Smooth muscle cell (in vitro differentiated cells): ENCODE data around the gene SYNPR. TPM values are rescaled to one million over a fixed set of nuclear protein-coding genes. Genes with fewer than 3 reads are reported as not detected.

Source experiments
- DNase-seq: peaks from one replicate; lab custom pipeline; 2025; ENCODE audit not compliant: unreplicated experiment; lab: John Stamatoyannopoulos, UW
- H2AFZ ChIP-seq: fragments of 200-600 bp; sonication (generic); 2 replicates; pipeline ENCODE4 v1.6.0; 2016; ENCODE audit warnings: antibody characterized with exemption, low read depth, mild to moderate bottlenecking
- H3F3A ChIP-seq: fragments of 200-600 bp; sonication (generic); 2 replicates; pipeline ENCODE4 v1.6.0; 2017; ENCODE audit warnings: antibody characterized with exemption, low read depth
- H3K27ac ChIP-seq: fragments of 200-600 bp; sonication (generic); 2 replicates; pipeline ENCODE4 v1.5.1; 2016; ENCODE audit warnings: low read depth, mild to moderate bottlenecking
- H3K27me3 ChIP-seq: fragments of 200-600 bp; sonication (generic); 2 replicates; pipeline ENCODE4 v1.6.1; 2016; ENCODE audit warnings: low read depth, mild to moderate bottlenecking
- H3K36me3 ChIP-seq: fragments of 200-600 bp; sonication (generic); 2 replicates; pipeline ENCODE4 v1.5.1; 2016; ENCODE audit warnings: low read depth
- H3K4me1 ChIP-seq: fragments of 200-600 bp; sonication (generic); 2 replicates; pipeline ENCODE4 v1.5.1; 2016; ENCODE audit warnings: low read depth
- H3K4me2 ChIP-seq: fragments of 200-600 bp; sonication (generic); 2 replicates; pipeline ENCODE4 v1.6.0; 2016; ENCODE audit warnings: mild to moderate bottlenecking
- H3K4me3 ChIP-seq: fragments of 200-600 bp; sonication (generic); 2 replicates; pipeline ENCODE4 v1.5.1; 2016; ENCODE audit warnings: mild to moderate bottlenecking
- H3K79me2 ChIP-seq: fragments of 200-600 bp; sonication (generic); 2 replicates; pipeline ENCODE4 v1.6.0; 2016; ENCODE audit warnings: low read depth, mild to moderate bottlenecking
- H3K9ac ChIP-seq: fragments of 200-600 bp; sonication (generic); 2 replicates; pipeline ENCODE4 v1.6.0; 2016; ENCODE audit warnings: low read depth
- H3K9me3 ChIP-seq: fragments of 200-600 bp; sonication (generic); replicated peaks from 2 replicates; pipeline ENCODE4 v1.5.1; 2016; ENCODE audit warnings: low read depth
- H4K20me1 ChIP-seq: fragments of 200-600 bp; sonication (generic); 2 replicates; pipeline ENCODE4 v1.6.0; 2016; ENCODE audit warnings: low read depth
- CTCF ChIP-seq: fragments of 200-600 bp; sonication (generic); IDR thresholded peaks from 2 replicates; pipeline ENCODE4 v1.5.1; 2017; ENCODE audit warnings: borderline replicate concordance, mild to moderate bottlenecking, antibody characterized with exemption; ENCODE audit not compliant: insufficient read depth, poor library complexity, severe bottlenecking
- WGBS: methylation state at CpG from one replicate; pipeline ENCODE4 v1.1.7; 2016; ENCODE audit warnings: low lambda C conversion rate; 5-methylcytosine and 5-hydroxymethylcytosine counted together
- polyA plus RNA-seq: library from polyadenylated mRNA; unstranded; fragments of >200 nt; fragmentation: Nextera tagmentation; extraction: Ambion mirVana; gene quantifications from 2 replicates; pipeline ENCODE4 v1.2.1, GENCODE V29; 2016
- total RNA-seq: library from RNA; depleted of rRNA; stranded (reverse); fragments of >200 nt; gene quantifications from 2 replicates; pipeline ENCODE4 v1.2.3, GENCODE V29; 2014

The SYNPR gene
- total and polyA plus RNA-seq, 2 experiments from 2014 or later: not detected

- H3K4me2 ChIP-seq: no peak overlapping the region
- no peak overlapping the region for H3K4me3 ChIP-seq
- H3F3A ChIP-seq: no peaks in the 10 kb centered on the region
- H3K27me3 ChIP-seq: peaks cover 16% of the 10 kb centered on the region
- H3K9ac ChIP-seq: no peak overlapping the region
- H3K79me2 ChIP-seq: no peaks in the 10 kb centered on the region
- no peaks in the 10 kb centered on the region for H4K20me1 ChIP-seq
- H3K27ac ChIP-seq: no peak overlapping the region
- no peak overlapping the region for H2AFZ ChIP-seq
- WGBS: 94% methylated on average over 3 of the region's 3 CpGs
- no peaks in the 10 kb centered on the region for H3K36me3 ChIP-seq
- no peak for TF ChIP-seq CTCF
- no peaks in the 10 kb centered on the region for H3K4me1 ChIP-seq
- no peaks in the 10 kb centered on the region for H3K9me3 ChIP-seq
- no peak for DNase-seq
Measured at GRCh38 chr3:63582943-63583500, 304.9 kb downstream of the SYNPR start.

- Histone ChIP-seq H2AFZ (no peak overlapping the region), H3K4me3 (no peak overlapping the region), H3K4me2 (no peak overlapping the region), H3F3A (no peaks in the 10 kb centered on the region), H4K20me1 (no peaks in the 10 kb centered on the region), H3K9ac (no peak overlapping the region), H3K9me3 (no peaks in the 10 kb centered on the region), H3K27me3 (peaks cover 16% of the 10 kb centered on the region), H3K27ac (no peak overlapping the region), H3K4me1 (no peaks in the 10 kb centered on the region), H3K36me3 (no peaks in the 10 kb centered on the region), H3K79me2 (no peaks in the 10 kb centered on the region)
- DNase-seq: no peak
- TF ChIP-seq CTCF: no peak
- WGBS: 100% methylated on average over 1 of the region's 1 CpG
Measured at GRCh38 chr3:63584681-63585080, 306.6 kb downstream of the SYNPR start.

- H3K4me3 ChIP-seq: no peak overlapping the region
- H3K27me3 ChIP-seq: peaks cover 11% of the 10 kb centered on the region
- no peaks in the 10 kb centered on the region for H3K79me2 ChIP-seq
- no peak overlapping the region for H2AFZ ChIP-seq
- H3K4me1 ChIP-seq: no peaks in the 10 kb centered on the region
- H3F3A ChIP-seq: no peaks in the 10 kb centered on the region
- no peaks in the 10 kb centered on the region for H3K36me3 ChIP-seq
- no peak overlapping the region for H3K27ac ChIP-seq
- H3K4me2 ChIP-seq: no peak overlapping the region
- H4K20me1 ChIP-seq: no peaks in the 10 kb centered on the region
- WGBS: 75% methylated on average over 1 of the region's 1 CpG
- no peak for DNase-seq
- no peak for TF ChIP-seq CTCF
- no peak overlapping the region for H3K9ac ChIP-seq
- no peaks in the 10 kb centered on the region for H3K9me3 ChIP-seq
Measured at GRCh38 chr3:63585927-63586326, 307.8 kb downstream of the SYNPR start.

GRCh38 chr3:63588895-63589294 is 310.8 kb downstream of the SYNPR start:
- no peak for TF ChIP-seq CTCF

More at GRCh38 chr3:63588895-63589294, 310.8 kb downstream of the SYNPR start:
- no peaks in the 10 kb centered on the region for H3F3A ChIP-seq
- H3K4me1 ChIP-seq: no peaks in the 10 kb centered on the region
- H3K27me3 ChIP-seq: no peaks in the 10 kb centered on the region
- 88% methylated on average over 1 of the region's 1 CpG for WGBS
- no peak overlapping the region for H2AFZ ChIP-seq
- no peak overlapping the region for H3K27ac ChIP-seq
- no peaks in the 10 kb centered on the region for H3K79me2 ChIP-seq
- H3K36me3 ChIP-seq: no peaks in the 10 kb centered on the region
- H3K4me2 ChIP-seq: no peak overlapping the region
- H3K9me3 ChIP-seq: no peaks in the 10 kb centered on the region
- H3K9ac ChIP-seq: no peak overlapping the region
- H4K20me1 ChIP-seq: no peaks in the 10 kb centered on the region
- no peak overlapping the region for H3K4me3 ChIP-seq
- DNase-seq: no peak
